MCF 10A (cell line): ENCODE data around the gene PLD3. TPM values are rescaled to one million over a fixed set of nuclear protein-coding genes. Genes with fewer than 3 reads are reported as not detected.

Experiments
- BruUV-seq: library from RNA; stranded (reverse); fragments of 400-500 nt; replicated peaks from 2 replicates; lab custom pipeline; 2021; lab: Mats Ljungman, UMichigan
- CTCF ChIA-PET: fragments of 300-600 bp; sonication (Branson Sonifier 250); formaldehyde crosslinking; extraction: SDS; loops from one replicate; lab custom pipeline; 2021; ENCODE audit warnings: antibody characterized with exemption, inconsistent platforms; lab: Yijun Ruan, JAX
- POLR2A ChIA-PET: fragments of 300-600, 350-650 bp; sonication (Branson Sonifier 250); formaldehyde crosslinking; extraction: SDS; loops from one replicate; lab custom pipeline; 2020; ENCODE audit warnings: antibody characterized with exemption, inconsistent platforms; lab: Yijun Ruan, JAX
- DNase-seq: peaks from one replicate; pipeline ENCODE4 v3.0.0-alpha.2; 2018; ENCODE audit not compliant: unreplicated experiment
- H3K27ac Mint-ChIP-seq: one replicate; pipeline ENCODE4 v1.8.0; 2022; ENCODE audit warnings: mild to moderate bottlenecking, low read depth, mixed read lengths; ENCODE audit not compliant: unreplicated experiment
- H3K27me3 Mint-ChIP-seq: one replicate; pipeline ENCODE4 v1.8.0; 2022; ENCODE audit warnings: mixed read lengths; ENCODE audit not compliant: insufficient read depth, unreplicated experiment
- H3K36me3 Mint-ChIP-seq: one replicate; pipeline ENCODE4 v1.8.0; 2022; ENCODE audit warnings: mild to moderate bottlenecking, moderate library complexity, mixed read lengths; ENCODE audit not compliant: insufficient read depth, unreplicated experiment
- H3K4me1 Mint-ChIP-seq: one replicate; pipeline ENCODE4 v1.8.0; 2022; ENCODE audit warnings: mixed read lengths; ENCODE audit not compliant: insufficient read depth, unreplicated experiment
- H3K4me3 Mint-ChIP-seq: one replicate; pipeline ENCODE4 v1.8.0; 2022; ENCODE audit warnings: mild to moderate bottlenecking, moderate library complexity, mixed read lengths; ENCODE audit not compliant: unreplicated experiment
- H3K9me3 Mint-ChIP-seq: one replicate; pipeline ENCODE4 v1.8.0; 2022; ENCODE audit warnings: mixed read lengths; ENCODE audit not compliant: unreplicated experiment
- intact Hi-C: fragments of 100-400 bp; cut with micrococcal nuclease; formaldehyde crosslinking; loops from 2 replicates; pipeline ENCODE4 v1.14.1; 2022
- total RNA-seq: library from RNA; stranded (reverse); gene quantifications from 2 replicates; pipeline ENCODE4 v1.2.3, GENCODE V29; 2022
- TF ChIP-seq, protein P1 (sequence below): fragments of 200-600 bp; IDR thresholded peaks from one replicate; pipeline ENCODE4 v1.8.0; 2022; ENCODE audit warnings: antibody characterized with exemption, mild to moderate bottlenecking; ENCODE audit not compliant: unreplicated experiment

The PLD3 gene
- total RNA-seq, 1 experiment from 2014 or later = 98.9 TPM

DNA sequence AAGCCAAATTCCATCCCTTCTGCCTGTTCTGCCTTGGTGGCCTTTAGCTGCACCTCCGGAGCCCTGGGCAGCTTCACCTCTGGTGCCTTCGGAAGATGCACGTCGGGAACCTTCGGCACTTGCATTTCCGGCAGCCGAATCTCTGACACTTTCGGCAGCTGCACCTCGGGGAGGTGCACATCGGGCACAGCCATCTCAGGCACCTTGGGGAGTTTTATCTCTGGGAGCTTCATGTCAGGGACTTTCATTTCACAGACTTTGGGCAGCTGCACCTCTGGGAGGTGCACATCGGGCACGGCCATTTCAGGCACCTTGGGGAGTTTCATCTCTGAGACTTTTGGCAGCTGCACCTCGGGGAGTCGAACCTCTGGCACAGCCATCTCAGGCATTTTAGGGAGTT lies 47.5 kb downstream of the PLD3 start:
- Mint-ChIP-seq H3K9me3 (no peaks in the 10 kb centered on the region), H3K27me3 (no peaks in the 10 kb centered on the region), H3K4me1 (peaks cover 13% of the 10 kb centered on the region), H3K27ac (no peak overlapping the region), H3K36me3 (no peaks in the 10 kb centered on the region), H3K4me3 (no peak overlapping the region)
- intact Hi-C loops = no loop called here
- no peak for DNase-seq
- TF ChIP-seq, protein P1, sequence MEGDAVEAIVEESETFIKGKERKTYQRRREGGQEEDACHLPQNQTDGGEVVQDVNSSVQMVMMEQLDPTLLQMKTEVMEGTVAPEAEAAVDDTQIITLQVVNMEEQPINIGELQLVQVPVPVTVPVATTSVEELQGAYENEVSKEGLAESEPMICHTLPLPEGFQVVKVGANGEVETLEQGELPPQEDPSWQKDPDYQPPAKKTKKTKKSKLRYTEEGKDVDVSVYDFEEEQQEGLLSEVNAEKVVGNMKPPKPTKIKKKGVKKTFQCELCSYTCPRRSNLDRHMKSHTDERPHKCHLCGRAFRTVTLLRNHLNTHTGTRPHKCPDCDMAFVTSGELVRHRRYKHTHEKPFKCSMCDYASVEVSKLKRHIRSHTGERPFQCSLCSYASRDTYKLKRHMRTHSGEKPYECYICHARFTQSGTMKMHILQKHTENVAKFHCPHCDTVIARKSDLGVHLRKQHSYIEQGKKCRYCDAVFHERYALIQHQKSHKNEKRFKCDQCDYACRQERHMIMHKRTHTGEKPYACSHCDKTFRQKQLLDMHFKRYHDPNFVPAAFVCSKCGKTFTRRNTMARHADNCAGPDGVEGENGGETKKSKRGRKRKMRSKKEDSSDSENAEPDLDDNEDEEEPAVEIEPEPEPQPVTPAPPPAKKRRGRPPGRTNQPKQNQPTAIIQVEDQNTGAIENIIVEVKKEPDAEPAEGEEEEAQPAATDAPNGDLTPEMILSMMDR = no peak
- BruUV-seq = no TSS peak
- POLR2A ChIA-PET = interaction anchor here (1.0 to 1.2 kb wide), 3 partner anchors 13 to 68 kb away, joined by 3 to 4 read pairs (median 4); no protein-coding TSS in a partner anchor
- CTCF ChIA-PET = interaction anchor here (0.6 kb wide), 1 partner anchor 39 kb away, joined by 3 read pairs; no protein-coding TSS in a partner anchor

GRCh38 chr19:40396886-40397567 lies 48.5 kb downstream of the PLD3 start:
- no TSS peak for BruUV-seq
- H3K4me3 Mint-ChIP-seq = no peak overlapping the region
- peaks cover 14% of the 10 kb centered on the region for H3K4me1 Mint-ChIP-seq
- no peaks in the 10 kb centered on the region for H3K36me3 Mint-ChIP-seq
- TF ChIP-seq, protein P1 = no peak
- intact Hi-C loops = no loop called here
- no peaks in the 10 kb centered on the region for H3K27me3 Mint-ChIP-seq
- ChIA-PET CTCF (interaction anchor here (0.6 kb wide), 1 partner anchor 9 kb away, joined by 3 read pairs; no protein-coding TSS in a partner anchor), POLR2A (interaction anchor here (1.0 kb wide), 1 partner anchor 14 kb away, joined by 4 read pairs; no protein-coding TSS in a partner anchor)
- H3K27ac Mint-ChIP-seq = no peak overlapping the region
- DNase-seq = no peak
- H3K9me3 Mint-ChIP-seq = no peaks in the 10 kb centered on the region

DNA sequence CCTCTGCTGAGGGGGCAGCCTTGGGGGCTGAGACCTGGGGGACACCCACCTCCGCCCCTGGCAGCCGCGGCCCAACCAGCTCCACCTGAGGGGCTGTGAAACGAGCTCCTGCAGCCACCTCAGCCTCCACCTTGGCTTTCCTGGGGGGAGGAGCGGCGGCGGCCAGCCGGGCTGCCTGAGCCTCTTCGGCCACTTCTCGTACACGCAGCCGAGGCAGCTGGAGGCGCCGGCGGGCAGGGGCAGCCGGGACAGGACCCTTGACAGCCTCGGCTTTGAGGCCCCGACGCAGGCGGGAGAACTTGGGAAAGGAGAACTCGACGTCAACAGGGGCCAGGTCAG lies 49.0 kb downstream of the PLD3 start:
- Mint-ChIP-seq H3K4me1 (peaks cover 14% of the 10 kb centered on the region), H3K36me3 (no peaks in the 10 kb centered on the region), H3K4me3 (no peak overlapping the region), H3K27ac (no peak overlapping the region), H3K27me3 (no peaks in the 10 kb centered on the region), H3K9me3 (no peaks in the 10 kb centered on the region)
- no peak for DNase-seq
- BruUV-seq = no TSS peak
- TF ChIP-seq, protein P1 = no peak
- CTCF ChIA-PET = no interaction called here
- intact Hi-C loops = no loop called here
- POLR2A ChIA-PET = no interaction called here

- no peak for DNase-seq
- no peaks in the 10 kb centered on the region for H3K27me3 Mint-ChIP-seq
- TF ChIP-seq, protein P1 = no peak
- intact Hi-C loops = no loop called here
- no TSS peak for BruUV-seq
- ChIA-PET CTCF (no interaction called here), POLR2A (no interaction called here)
- no peaks in the 10 kb centered on the region for H3K36me3 Mint-ChIP-seq
- H3K9me3 Mint-ChIP-seq = no peaks in the 10 kb centered on the region
- H3K4me3 Mint-ChIP-seq = no peak overlapping the region
- peaks cover 20% of the 10 kb centered on the region for H3K4me1 Mint-ChIP-seq
- no peak overlapping the region for H3K27ac Mint-ChIP-seq
Observed at GRCh38 chr19:40398417-40399131, 50.1 kb downstream of the PLD3 start.
